Activated CD8-positive, alpha-beta T cell treated with anti-CD3 and anti-CD28 coated beads for 36 hours (primary cell): Measurements from ENCODE around the gene PIAS1. TPM values are rescaled to one million over a fixed set of nuclear protein-coding genes. Genes with fewer than 3 reads are reported as not detected.
"Not testable (repeated sequence)": the region's sequence is repeated elsewhere in the genome, so short reads cannot be mapped to it uniquely, and the experiment has no call there.

Experiments
- ATAC-seq: fragments of 200-7000 bp; cut with Tn5 transposase; one replicate; pipeline ENCODE4 v1.10.0; 2021; ENCODE audit warnings: mild to moderate bottlenecking, moderate library complexity
- CTCF ChIA-PET: fragments of 350-600 bp; sonication (Branson Sonifier 250); formaldehyde crosslinking; loops from one replicate; lab custom pipeline; 2021; ENCODE audit warnings: antibody characterized with exemption; lab: Charles Lee
- POLR2A ChIA-PET: fragments of 350-600 bp; sonication (Branson Sonifier 250); formaldehyde crosslinking; loops from one replicate; lab custom pipeline; 2021; ENCODE audit warnings: antibody characterized with exemption; lab: Charles Lee
- DNase-seq: peaks from one replicate; pipeline ENCODE4 v3.0.0-alpha.2; 2020
- H3K27ac Mint-ChIP-seq: one replicate; pipeline ENCODE4 v1.8.0; 2021; ENCODE audit warnings: mild to moderate bottlenecking, mixed read lengths
- H3K27me3 Mint-ChIP-seq: one replicate; pipeline ENCODE4 v1.8.0; 2021; ENCODE audit warnings: mixed read lengths
- H3K36me3 Mint-ChIP-seq: one replicate; pipeline ENCODE4 v1.8.0; 2021; ENCODE audit warnings: low read depth, mixed read lengths
- H3K4me1 Mint-ChIP-seq: one replicate; pipeline ENCODE4 v1.8.0; 2021; ENCODE audit warnings: low read depth, mixed read lengths
- H3K4me3 Mint-ChIP-seq: one replicate; pipeline ENCODE4 v1.8.0; 2021; ENCODE audit warnings: mild to moderate bottlenecking, moderate library complexity, mixed read lengths
- H3K9me3 Mint-ChIP-seq: one replicate; pipeline ENCODE4 v1.8.0; 2021; ENCODE audit warnings: mixed read lengths
- intact Hi-C: fragments of 100-400 bp; cut with micrococcal nuclease; formaldehyde crosslinking; loops from one replicate; pipeline ENCODE4 v1.10.0; 2022
- total RNA-seq, 2 experiments: library from RNA; stranded (reverse); gene quantifications; one replicate each; pipeline ENCODE4 v1.2.3, GENCODE V29; 2021
- TF ChIP-seq, protein P1 (sequence below): fragments of 200-600 bp; IDR thresholded peaks from one replicate; pipeline ENCODE4 v1.8.0; 2022; ENCODE audit warnings: antibody characterized with exemption, mild to moderate bottlenecking

The PIAS1 gene
- total RNA-seq, 2 experiments from 2014 or later, result 26.0 to 29.8 TPM

DNA sequence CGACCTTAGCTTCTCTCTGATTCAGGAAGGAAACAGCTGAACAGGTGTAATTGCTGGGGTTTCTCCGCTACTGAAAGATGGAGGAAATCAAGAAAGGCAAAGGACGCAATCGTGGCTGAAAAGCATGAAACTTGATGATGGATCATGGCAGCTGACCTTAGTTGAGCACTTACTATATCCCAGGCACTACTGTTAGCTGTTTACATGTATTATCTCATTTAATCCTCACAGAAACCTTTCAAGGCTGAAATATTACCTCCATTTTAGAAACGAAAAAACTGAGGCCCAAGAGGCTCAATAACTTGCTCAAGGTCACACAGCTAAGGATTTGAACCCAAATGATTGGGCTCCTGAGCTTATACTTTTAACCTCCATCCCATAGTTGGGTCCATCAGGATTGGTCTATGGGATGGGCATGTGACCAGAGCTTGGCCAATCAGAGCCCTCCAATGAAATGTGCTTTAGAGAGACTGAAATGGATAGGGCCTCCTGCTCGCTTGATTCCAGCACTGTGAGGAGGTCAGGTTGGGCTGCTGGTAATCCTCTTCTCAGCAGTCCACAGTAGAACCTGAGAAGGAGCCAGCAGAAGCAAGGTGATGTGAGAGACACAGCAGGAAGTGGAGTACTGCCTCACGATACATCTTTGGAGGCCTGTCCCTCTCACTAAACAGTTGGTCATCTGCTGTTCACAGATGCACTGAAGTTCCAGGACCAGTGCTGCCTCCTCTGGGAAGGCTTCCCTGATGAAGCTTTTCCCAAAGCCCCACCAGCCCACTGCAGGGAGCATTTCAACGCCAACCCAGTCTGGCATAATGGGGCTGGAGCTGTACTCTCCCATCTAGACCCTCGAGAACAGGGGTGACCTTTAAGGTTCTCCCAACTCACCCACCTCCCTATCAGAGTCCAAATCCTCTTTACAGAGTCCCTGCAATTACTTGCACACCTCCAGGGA is 165.0 kb downstream of the PIAS1 start:
- POLR2A ChIA-PET, result interaction anchor here (1.2 to 2.4 kb wide), 2 partner anchors 9 to 10 kb away, joined by 6 to 10 read pairs; partner anchors contain the start of gene CLN6
- CTCF ChIA-PET, result interaction anchor here (1.4 kb wide), 1 partner anchor 8 kb away, joined by 3 read pairs; no protein-coding TSS in a partner anchor
- Mint-ChIP-seq H3K9me3 (no peaks in the 10 kb centered on the region), H3K27me3 (no peaks in the 10 kb centered on the region), H3K4me3 (no peak overlapping the region), H3K4me1 (peaks cover 2% of the 10 kb centered on the region), H3K27ac (no peak overlapping the region), H3K36me3 (peaks cover 33% of the 10 kb centered on the region)
- ATAC-seq, result no peak
- TF ChIP-seq, protein P1, sequence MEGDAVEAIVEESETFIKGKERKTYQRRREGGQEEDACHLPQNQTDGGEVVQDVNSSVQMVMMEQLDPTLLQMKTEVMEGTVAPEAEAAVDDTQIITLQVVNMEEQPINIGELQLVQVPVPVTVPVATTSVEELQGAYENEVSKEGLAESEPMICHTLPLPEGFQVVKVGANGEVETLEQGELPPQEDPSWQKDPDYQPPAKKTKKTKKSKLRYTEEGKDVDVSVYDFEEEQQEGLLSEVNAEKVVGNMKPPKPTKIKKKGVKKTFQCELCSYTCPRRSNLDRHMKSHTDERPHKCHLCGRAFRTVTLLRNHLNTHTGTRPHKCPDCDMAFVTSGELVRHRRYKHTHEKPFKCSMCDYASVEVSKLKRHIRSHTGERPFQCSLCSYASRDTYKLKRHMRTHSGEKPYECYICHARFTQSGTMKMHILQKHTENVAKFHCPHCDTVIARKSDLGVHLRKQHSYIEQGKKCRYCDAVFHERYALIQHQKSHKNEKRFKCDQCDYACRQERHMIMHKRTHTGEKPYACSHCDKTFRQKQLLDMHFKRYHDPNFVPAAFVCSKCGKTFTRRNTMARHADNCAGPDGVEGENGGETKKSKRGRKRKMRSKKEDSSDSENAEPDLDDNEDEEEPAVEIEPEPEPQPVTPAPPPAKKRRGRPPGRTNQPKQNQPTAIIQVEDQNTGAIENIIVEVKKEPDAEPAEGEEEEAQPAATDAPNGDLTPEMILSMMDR, result no peak
- no peak for DNase-seq
- intact Hi-C loops, result no loop called here

- DNase-seq, result no peak
- TF ChIP-seq, protein P1, result no peak
- ChIA-PET POLR2A (interaction anchor here (1.1 to 2.4 kb wide), 2 partner anchors 9 to 36 kb away, joined by 3 to 10 read pairs; partner anchors contain the start of gene CLN6), CTCF (interaction anchor here (1.4 kb wide), 1 partner anchor 9 kb away, joined by 3 read pairs; no protein-coding TSS in a partner anchor)
- Mint-ChIP-seq H3K9me3 (no peaks in the 10 kb centered on the region), H3K4me1 (peaks cover 11% of the 10 kb centered on the region), H3K4me3 (no peak overlapping the region), H3K27ac (no peak overlapping the region), H3K27me3 (no peaks in the 10 kb centered on the region), H3K36me3 (peaks cover 39% of the 10 kb centered on the region)
- intact Hi-C loops, result no loop called here
- ATAC-seq, result no peak
Measured at GRCh38 chr15:68220489-68220888, 166.4 kb downstream of the PIAS1 start.

GRCh38 chr15:68220967-68221366 is 166.9 kb downstream of the PIAS1 start:
- no peaks in the 10 kb centered on the region for H3K9me3 Mint-ChIP-seq
- CTCF ChIA-PET, result interaction anchor here (1.4 kb wide), 1 partner anchor 10 kb away, joined by 3 read pairs; no protein-coding TSS in a partner anchor
- H3K36me3 Mint-ChIP-seq, result peaks cover 39% of the 10 kb centered on the region
- no peaks in the 10 kb centered on the region for H3K27me3 Mint-ChIP-seq
- POLR2A ChIA-PET, result interaction anchor here (2.4 kb wide), 1 partner anchor 8 kb away, joined by 10 read pairs; the partner anchor contains the start of gene CLN6
- ATAC-seq, result no peak
- no peak overlapping the region for H3K27ac Mint-ChIP-seq
- no peak for DNase-seq
- H3K4me3 Mint-ChIP-seq, result no peak overlapping the region
- peaks cover 11% of the 10 kb centered on the region for H3K4me1 Mint-ChIP-seq
- intact Hi-C loops, result no loop called here
- TF ChIP-seq, protein P1, result no peak

GRCh38 chr15:68221530-68222431 is 167.7 kb downstream of the PIAS1 start:
- Mint-ChIP-seq H3K36me3 (peaks cover 39% of the 10 kb centered on the region), H3K4me1 (peaks cover 14% of the 10 kb centered on the region)
- H3K27me3 Mint-ChIP-seq, ATAC-seq, POLR2A ChIA-PET, intact Hi-C loops, DNase-seq, H3K9me3 Mint-ChIP-seq, H3K4me3 Mint-ChIP-seq, H3K27ac Mint-ChIP-seq, CTCF ChIA-PET: not testable (repeated sequence)

GRCh38 chr15:68222432-68222743 is 168.3 kb downstream of the PIAS1 start:
- Mint-ChIP-seq H3K36me3 (peaks cover 39% of the 10 kb centered on the region), H3K4me1 (peaks cover 18% of the 10 kb centered on the region)
- H3K27me3 Mint-ChIP-seq, intact Hi-C loops, DNase-seq, POLR2A ChIA-PET, CTCF ChIA-PET, H3K27ac Mint-ChIP-seq, H3K4me3 Mint-ChIP-seq, H3K9me3 Mint-ChIP-seq, ATAC-seq: not testable (repeated sequence)
